ENCODE data around the gene KRT15.

The KRT15 gene

DNA sequence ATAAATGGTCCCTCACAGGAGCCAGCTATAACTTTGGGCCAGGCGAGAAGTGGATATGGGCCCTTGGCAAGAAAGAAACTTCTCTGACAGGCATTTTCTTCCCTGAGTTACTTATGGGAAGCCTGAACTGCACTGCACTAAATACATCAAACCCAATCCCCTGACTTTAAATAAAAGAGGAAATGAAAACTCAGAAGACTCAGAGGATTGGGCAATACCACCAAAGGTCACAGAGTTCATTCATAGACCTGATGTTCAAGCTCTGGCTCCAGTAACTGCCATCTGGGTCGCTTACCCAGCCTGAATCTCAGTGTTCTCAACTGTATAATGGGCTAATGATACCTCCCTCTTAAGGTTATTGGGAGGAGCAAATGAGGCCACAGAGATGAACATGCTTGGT lies 38.6 kb downstream of the KRT15 start:
- no peak for DNase-seq

DNA sequence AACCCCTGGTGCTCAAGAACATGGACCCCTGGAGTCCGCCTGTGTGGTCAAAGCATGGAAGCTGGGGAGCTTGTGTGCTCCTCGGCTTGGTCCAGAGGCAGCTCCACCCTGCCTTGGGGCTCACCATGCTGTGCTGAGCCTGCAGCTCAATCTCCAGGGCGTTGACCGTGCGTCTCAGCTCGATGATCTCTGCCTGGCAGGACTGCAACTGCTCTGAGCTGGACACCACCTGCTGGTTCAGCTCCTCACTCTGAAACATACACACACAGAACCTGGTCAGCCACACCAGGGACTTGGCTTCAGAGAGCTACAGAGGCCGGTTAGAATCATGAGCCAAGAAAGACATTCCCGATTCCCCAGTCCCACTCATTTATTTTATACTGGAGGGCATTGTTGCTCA lies 40.5 kb downstream of the KRT15 start:
- DNase-seq = no peak

GRCh38 chr17:41476866-41477815 lies 41.5 kb downstream of the KRT15 start:
- DNase-seq = no peak

DNA sequence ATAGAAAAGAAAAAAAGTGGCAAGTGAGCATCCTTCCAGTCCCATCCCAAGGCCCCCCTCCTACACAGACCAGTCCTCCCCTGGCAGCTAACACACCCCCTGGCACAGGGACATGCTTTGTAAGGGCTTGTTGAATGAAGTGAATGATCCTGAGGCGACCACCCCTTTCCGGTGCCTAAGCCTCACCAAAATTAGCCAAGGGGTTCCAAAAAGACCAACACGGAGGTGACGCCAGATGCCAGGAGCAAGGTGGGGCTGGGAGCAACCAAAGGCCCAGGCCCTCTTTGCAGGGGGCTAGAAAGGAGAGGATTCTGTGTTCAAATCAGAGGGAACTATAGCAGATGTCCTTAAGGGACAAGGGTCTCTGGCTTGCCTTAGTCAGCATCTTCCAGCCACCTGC lies 43.3 kb downstream of the KRT15 start:
- no peak for DNase-seq

- DNase-seq = no peak
Observed at GRCh38 chr17:41474863-41475262, 43.8 kb downstream of the KRT15 start.

GRCh38 chr17:41468346-41468745 lies 50.3 kb downstream of the KRT15 start:
- no peak for DNase-seq

DNA sequence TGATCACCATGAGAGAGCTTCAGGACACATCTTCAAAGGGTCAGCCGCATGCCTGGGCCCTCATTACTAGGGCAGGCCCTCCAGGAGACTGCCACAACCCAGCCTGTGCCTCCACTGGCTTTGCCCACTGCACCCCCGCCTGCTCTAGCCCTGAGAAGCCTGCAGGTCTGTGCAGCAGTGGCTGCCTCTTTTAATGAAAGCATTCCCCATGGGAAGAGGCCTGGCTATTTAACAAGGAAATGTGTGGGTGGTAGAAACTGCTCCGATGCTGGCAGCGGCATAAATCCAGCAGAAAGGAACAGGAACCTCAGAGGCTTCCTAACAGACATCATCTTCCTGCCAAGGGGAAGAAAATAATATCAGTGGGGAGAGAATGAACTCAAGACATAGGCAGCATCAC lies 51.1 kb downstream of the KRT15 start:
- no peak for DNase-seq

DNA sequence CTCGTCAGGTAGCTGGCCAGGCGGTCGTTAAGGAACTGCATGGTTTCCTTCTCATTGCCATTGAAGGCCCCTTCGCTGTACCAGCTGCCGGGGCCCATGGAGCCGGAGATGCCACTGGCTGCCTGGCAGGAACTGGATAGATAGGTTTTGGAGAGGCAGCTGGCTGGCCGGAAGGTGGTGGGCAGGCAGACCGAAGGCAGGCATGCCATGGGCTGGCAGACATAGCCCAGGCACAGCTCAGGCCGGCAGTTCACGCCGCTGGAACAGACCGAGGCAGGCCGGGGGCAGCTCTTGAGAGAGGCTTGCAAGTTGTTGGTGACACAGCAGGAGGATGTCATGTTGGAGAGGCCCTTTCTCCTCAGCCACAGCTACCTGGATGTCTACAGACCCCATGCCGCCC lies 51.7 kb downstream of the KRT15 start, which contains the start of gene KRT32:
KRT32 (minus strand) TSS at position 399 of the 400 bp plus-strand sequence; CDS start at position 338, 61 bp downstream.
- no peak for DNase-seq

- DNase-seq = no peak
Observed at GRCh38 chr17:41464682-41465081, 54.0 kb downstream of the KRT15 start.

DNA sequence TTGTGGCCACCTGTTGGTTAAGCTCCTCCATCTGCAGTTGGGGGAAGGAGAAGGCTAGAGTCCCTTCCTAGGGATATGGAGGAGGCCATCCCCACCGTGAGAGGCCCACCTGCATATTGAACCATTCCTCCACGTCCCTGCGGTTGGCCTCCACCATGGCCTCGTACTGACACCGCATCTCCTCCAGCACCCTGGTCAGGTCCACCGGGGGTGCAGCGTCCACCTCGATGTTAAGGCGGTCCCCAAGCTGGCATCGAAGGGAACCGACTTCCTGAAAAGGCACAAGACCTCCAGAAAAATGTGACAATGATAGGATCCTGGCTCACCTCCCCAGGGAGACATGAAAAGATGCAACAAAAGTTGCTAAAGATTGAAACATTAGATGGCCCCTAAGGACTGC lies 54.5 kb downstream of the KRT15 start:
- no peak for DNase-seq

DNA sequence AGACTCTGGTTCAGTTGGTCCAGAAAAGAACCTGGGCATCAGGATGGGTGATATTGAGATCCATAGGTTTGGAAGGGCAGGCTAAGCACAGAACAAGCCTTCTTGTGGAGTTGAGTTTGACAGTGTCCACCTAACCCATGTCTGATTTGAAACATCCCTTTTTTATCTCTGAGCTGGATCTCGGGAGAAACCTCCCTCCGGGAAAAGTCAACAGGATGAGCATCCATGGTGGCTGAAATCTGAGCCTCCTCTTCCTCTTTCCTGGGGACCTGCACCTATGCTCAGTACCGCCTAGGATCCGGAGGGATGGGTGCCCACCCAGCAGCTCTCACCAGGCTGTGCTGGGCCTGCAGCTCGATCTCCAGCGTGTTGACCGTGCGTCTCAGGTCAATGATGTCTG lies 54.9 kb downstream of the KRT15 start:
- no peak for DNase-seq

Measured in CD4-positive, alpha-beta T cell treated with Interleukin-21 for 1 hour (primary cell).